Endothelial cell of umbilical vein (primary cell): ENCODE data around the gene DNAJC11. TPM values are rescaled to one million over a fixed set of nuclear protein-coding genes. Genes with fewer than 3 reads are reported as not detected.

Experiments used
- BruUV-seq: library from RNA; stranded (reverse); fragments of 400-500 nt; replicated peaks from 2 replicates; lab custom pipeline; 2021; lab: Mats Ljungman, UMichigan
- CTCF ChIA-PET: fragments of 300-600, 350-600 bp; sonication (Branson Sonifier 250); formaldehyde crosslinking; loops from one replicate; lab custom pipeline; 2021; ENCODE audit warnings: antibody characterized with exemption, inconsistent platforms; lab: Charles Lee
- POLR2A ChIA-PET: fragments of 300-600, 350-600 bp; sonication (Branson Sonifier 250); formaldehyde crosslinking; loops from one replicate; lab custom pipeline; 2021; ENCODE audit warnings: antibody characterized with exemption, inconsistent platforms; lab: Charles Lee
- DNase-seq: peaks from one replicate; pipeline ENCODE4 v3.0.0-alpha.2; 2011; ENCODE audit warnings: low read depth, low spot score
- FAIRE-seq: peaks from 2 replicates; lab custom pipeline; 2011; peaks lifted over from hg19 to GRCh38; lab: Jason Lieb, UNC
- H2AFZ ChIP-seq: 2 replicates; pipeline ENCODE4 v1.6.0; 2012; ENCODE audit warnings: low read depth, low read length, control low read depth, inconsistent platforms
- H3K27ac ChIP-seq: 2 replicates; pipeline ENCODE4 v1.5.1; 2011; ENCODE audit warnings: low read depth, mild to moderate bottlenecking, control low read depth, low read length, moderate library complexity; ENCODE audit not compliant: insufficient read depth
- H3K27me3 ChIP-seq, 2 experiments: 2 replicates each; pipeline versions ENCODE4 v1.6.0 to v1.6.1; 2011; ENCODE audit warnings: low read length in 2 of 2, mixed read lengths in 1 of 2; ENCODE audit not compliant: control insufficient read depth in 2 of 2, insufficient read depth in 2 of 2
- H3K36me3 ChIP-seq, 2 experiments: 2 replicates in 1 of 2; 3 replicates in 1 of 2; pipeline ENCODE4 v1.5.1; 2011; ENCODE audit warnings: low read length in 2 of 2, mild to moderate bottlenecking in 1 of 2, moderate library complexity in 1 of 2; ENCODE audit not compliant: control insufficient read depth in 2 of 2, insufficient read depth in 2 of 2; ENCODE audit errors: extremely low read depth in 1 of 2
- H3K4me1 ChIP-seq: 3 replicates; pipeline ENCODE4 v1.5.1; 2011; ENCODE audit warnings: mild to moderate bottlenecking, low read length; ENCODE audit not compliant: control insufficient read depth, insufficient read depth; ENCODE audit errors: extremely low read depth
- H3K4me2 ChIP-seq: 2 replicates; pipeline ENCODE4 v1.6.1; 2011; ENCODE audit warnings: low read length, control low read depth, mixed read lengths; ENCODE audit not compliant: insufficient read depth
- H3K4me3 ChIP-seq, 3 experiments: fragments of 200-600 bp in 1 of 3; sonication (generic), shearing (Covaris generic) in 1 of 3; replicated peaks in 1 of 3; 2 replicates each; pipeline ENCODE4 v1.5.1; 2011 to 2016; ENCODE audit warnings: control low read depth in 3 of 3, low read length in 3 of 3, mild to moderate bottlenecking in 2 of 3, inconsistent platforms in 1 of 3, low read depth in 1 of 3, moderate library complexity in 1 of 3; ENCODE audit not compliant: insufficient read depth in 1 of 3
- H3K79me2 ChIP-seq: 2 replicates; pipeline ENCODE4 v1.6.0; 2012; ENCODE audit warnings: low read length, inconsistent platforms; ENCODE audit not compliant: control insufficient read depth, insufficient read depth
- H3K9ac ChIP-seq: replicated peaks from 2 replicates; pipeline ENCODE3; 2011; ENCODE audit warnings: low read length, control low read depth; ENCODE audit not compliant: insufficient read depth; ENCODE audit errors: extremely low read depth
- H3K9me1 ChIP-seq: replicated peaks from 3 replicates; pipeline ENCODE4 v1.6.0; 2011; ENCODE audit warnings: mild to moderate bottlenecking, low read length; ENCODE audit not compliant: control insufficient read depth, insufficient read depth; ENCODE audit errors: extremely low read depth
- H3K9me3 ChIP-seq: replicated peaks from 2 replicates; pipeline ENCODE4 v1.5.1; 2012; ENCODE audit warnings: low read length, inconsistent platforms; ENCODE audit not compliant: control insufficient read depth, insufficient read depth
- H4K20me1 ChIP-seq: replicated peaks from 2 replicates; pipeline ENCODE3; 2011; ENCODE audit warnings: mild to moderate bottlenecking, low read length; ENCODE audit not compliant: control insufficient read depth, insufficient read depth; ENCODE audit errors: extremely low read depth
- EZH2 ChIP-seq: IDR thresholded peaks from 2 replicates; pipeline ENCODE4 v1.6.1; 2012; ENCODE audit warnings: borderline replicate concordance, low read depth, mild to moderate bottlenecking, moderate library complexity, low read length, inconsistent platforms; ENCODE audit not compliant: severe bottlenecking
- FOS ChIP-seq: IDR thresholded peaks from 2 replicates; pipeline ENCODE4 v1.6.1; 2011; ENCODE audit warnings: mild to moderate bottlenecking, low read length, moderate library complexity, borderline replicate concordance; ENCODE audit not compliant: insufficient read depth
- GATA2 ChIP-seq: IDR thresholded peaks from 2 replicates; pipeline ENCODE4 v1.7.0; 2011; ENCODE audit warnings: low read depth, mild to moderate bottlenecking, moderate library complexity, mixed read lengths, low read length; ENCODE audit not compliant: insufficient read length, insufficient read depth
- JUN ChIP-seq: IDR thresholded peaks from 2 replicates; pipeline ENCODE4 v1.6.1; 2011; ENCODE audit warnings: borderline replicate concordance, low read depth; ENCODE audit not compliant: insufficient read length, insufficient read depth
- MYC ChIP-seq: IDR thresholded peaks from one replicate; pipeline ENCODE4 v1.6.1; 2011; ENCODE audit warnings: mild to moderate bottlenecking, low read depth, low read length
- POLR2A ChIP-seq: IDR thresholded peaks from 2 replicates; pipeline ENCODE4 v1.6.1; 2012; ENCODE audit warnings: low read depth, mild to moderate bottlenecking, control low read depth, low read length
- POLR2AphosphoS5 ChIP-seq: IDR thresholded peaks from 2 replicates; pipeline ENCODE4 v1.6.1; 2012; ENCODE audit warnings: low read depth, mild to moderate bottlenecking, control low read depth, low read length, moderate library complexity; ENCODE audit not compliant: insufficient read depth
- dilution Hi-C: fragments of 300-500 bp; cut with MboI; formaldehyde crosslinking; loops from one replicate; pipeline ENCODE4 v1.15.0; 2019; ENCODE audit warnings: low sequenced_read_pairs; ENCODE audit not compliant: extremely low pct_ligation_motif_present
- intact Hi-C: fragments of 100-400 bp; cut with micrococcal nuclease; formaldehyde crosslinking; loops from one replicate; pipeline ENCODE4 v1.10.0; 2022
- polyA plus RNA-seq, 4 experiments: library from polyadenylated mRNA; depleted of rRNA in 3 of 4; stranded (reverse) in 3 of 4; unstranded in 1 of 4; fragments of >200 nt; gene quantifications; 2 replicates each; pipeline versions ENCODE4 v1.2.1 to v1.2.3, GENCODE V29; 2011 to 2012; ENCODE audit warnings: missing spikeins in 1 of 4
- total RNA-seq: library from RNA; stranded (reverse); gene quantifications from 2 replicates; pipeline ENCODE4 v1.2.3, GENCODE V29; 2021
- TF ChIP-seq, protein P1 (sequence below), 2 donors: IDR thresholded peaks; 1 replicate in 1 of 2; 2 replicates in 1 of 2; pipeline ENCODE4 v1.5.1; 2011; ENCODE audit warnings: low read length in 2 of 2, mild to moderate bottlenecking in 2 of 2, moderate library complexity in 2 of 2, control low read depth in 1 of 2, inconsistent platforms in 1 of 2, low read depth in 1 of 2; ENCODE audit not compliant: insufficient read depth in 1 of 2; ENCODE audit errors: extremely low read depth in 1 of 2
- TF ChIP-seq, protein P2 (sequence below): IDR thresholded peaks from 2 replicates; pipeline ENCODE4 v1.6.1; 2011; ENCODE audit not compliant: insufficient read depth, insufficient read length

The DNAJC11 gene
- total and polyA plus RNA-seq, 2 donors (not counting 3 experiments of a cell fraction or from before 2014, with no cell fraction given) = 31.1 to 64.3 TPM

DNA sequence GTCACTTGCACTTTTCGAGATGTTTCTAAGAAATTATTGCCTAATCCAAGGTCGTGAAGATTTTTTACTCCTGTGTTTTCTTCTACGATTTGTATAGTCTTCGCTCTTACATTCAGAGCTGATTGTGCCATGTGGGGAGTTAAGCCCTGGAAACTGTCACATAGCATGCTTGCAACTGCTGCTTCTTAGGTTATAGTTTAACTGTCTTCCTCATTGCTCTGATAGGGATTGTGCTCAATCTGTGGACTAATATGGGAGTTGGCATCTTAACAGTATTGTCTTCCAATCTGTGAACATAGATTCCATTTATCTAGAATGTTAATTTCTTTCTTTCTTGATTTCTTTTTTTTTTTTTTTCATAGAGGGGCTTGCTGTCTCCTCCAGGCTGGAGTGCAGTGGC lies 48.9 kb upstream of the DNAJC11 start:
- no peaks in the 10 kb centered on the region for H3K9me1 ChIP-seq
- POLR2A ChIA-PET = no interaction called here
- TF ChIP-seq EZH2 (no peak), POLR2A (no peak), POLR2AphosphoS5 (no peak), FOS (no peak), JUN (no peak), MYC (no peak), GATA2 (no peak)
- TF ChIP-seq, protein P1, sequence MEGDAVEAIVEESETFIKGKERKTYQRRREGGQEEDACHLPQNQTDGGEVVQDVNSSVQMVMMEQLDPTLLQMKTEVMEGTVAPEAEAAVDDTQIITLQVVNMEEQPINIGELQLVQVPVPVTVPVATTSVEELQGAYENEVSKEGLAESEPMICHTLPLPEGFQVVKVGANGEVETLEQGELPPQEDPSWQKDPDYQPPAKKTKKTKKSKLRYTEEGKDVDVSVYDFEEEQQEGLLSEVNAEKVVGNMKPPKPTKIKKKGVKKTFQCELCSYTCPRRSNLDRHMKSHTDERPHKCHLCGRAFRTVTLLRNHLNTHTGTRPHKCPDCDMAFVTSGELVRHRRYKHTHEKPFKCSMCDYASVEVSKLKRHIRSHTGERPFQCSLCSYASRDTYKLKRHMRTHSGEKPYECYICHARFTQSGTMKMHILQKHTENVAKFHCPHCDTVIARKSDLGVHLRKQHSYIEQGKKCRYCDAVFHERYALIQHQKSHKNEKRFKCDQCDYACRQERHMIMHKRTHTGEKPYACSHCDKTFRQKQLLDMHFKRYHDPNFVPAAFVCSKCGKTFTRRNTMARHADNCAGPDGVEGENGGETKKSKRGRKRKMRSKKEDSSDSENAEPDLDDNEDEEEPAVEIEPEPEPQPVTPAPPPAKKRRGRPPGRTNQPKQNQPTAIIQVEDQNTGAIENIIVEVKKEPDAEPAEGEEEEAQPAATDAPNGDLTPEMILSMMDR (IDR thresholded peaks at IDR 0.05; ENCODE audit: extremely low read depth in 1 of 2, insufficient read depth in 1 of 2, low read depth in 1 of 2, low read length in 2 of 2) = no peak
- TF ChIP-seq, protein P2, sequence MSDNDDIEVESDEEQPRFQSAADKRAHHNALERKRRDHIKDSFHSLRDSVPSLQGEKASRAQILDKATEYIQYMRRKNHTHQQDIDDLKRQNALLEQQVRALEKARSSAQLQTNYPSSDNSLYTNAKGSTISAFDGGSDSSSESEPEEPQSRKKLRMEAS = no peak
- H2AFZ ChIP-seq = no peak overlapping the region
- no TSS peak for BruUV-seq
- dilution Hi-C loops (no loop called here), intact Hi-C loops (no loop called here)
- H3K4me1 ChIP-seq = no peaks in the 10 kb centered on the region
- no peaks in the 10 kb centered on the region for H3K36me3 ChIP-seq
- no peaks in the 10 kb centered on the region for H4K20me1 ChIP-seq
- H3K4me3 ChIP-seq = no peak overlapping the region
- FAIRE-seq (no peak), DNase-seq (no peak)
- CTCF ChIA-PET = interaction anchor here (1.0 kb wide), 1 partner anchor 137 kb away, joined by 3 read pairs; no protein-coding TSS in a partner anchor
- no peaks in the 10 kb centered on the region for H3K9me3 ChIP-seq
- H3K4me2 ChIP-seq = no peak overlapping the region
- no peaks in the 10 kb centered on the region for H3K79me2 ChIP-seq
- H3K27me3 ChIP-seq = no peaks in the 10 kb centered on the region
- H3K27ac ChIP-seq = no peak overlapping the region
- no peak overlapping the region for H3K9ac ChIP-seq
